ENCODE data around the gene GCAT. TPM values are rescaled to one million over a fixed set of nuclear protein-coding genes. Genes with fewer than 3 reads are reported as not detected.

The GCAT gene
- polyA plus RNA-seq, 1 experiment: 8.9 TPM

Small RNAs within 50 kb of the gene (small RNA-seq; reads per million reads assigned to genes)
- 1.9 reads per million for gene MIR659 (ENCODE audit: insufficient read length, low read depth)

Other genes with a start within 250 kb of the GCAT start
- gene CDC42EP1, start 247.5 kb upstream of the GCAT start, polyA plus RNA-seq (2011; rRNA removed): 13.0 and 18.4 TPM in 2 replicates
- not detected in 2 replicates for gene LGALS2, start 227.8 kb upstream of the GCAT start, polyA plus RNA-seq (2011; rRNA removed)
- gene GGA1, start 199.1 kb upstream of the GCAT start, polyA plus RNA-seq (2011; rRNA removed): 24.7 and 26.1 TPM in 2 replicates
- gene SH3BP1, start 168.3 kb upstream of the GCAT start, polyA plus RNA-seq (2011; rRNA removed): 8.4 and 11.3 TPM in 2 replicates
- 11.7 and 17.7 TPM in 2 replicates for gene PDXP, start 149.2 kb upstream of the GCAT start, polyA plus RNA-seq (2011; rRNA removed)
- 5,926 and 7,935 TPM in 2 replicates for gene LGALS1, start 132.3 kb upstream of the GCAT start, polyA plus RNA-seq (2011; rRNA removed)
- 10.4 and 11.8 TPM in 2 replicates for gene NOL12, start 121.6 kb upstream of the GCAT start, polyA plus RNA-seq (2011; rRNA removed)
- gene TRIOBP, start 110.9 kb upstream of the GCAT start, polyA plus RNA-seq (2011; rRNA removed): 37.0 and 76.4 TPM in 2 replicates
- gene GALR3, start 15.4 kb downstream of the GCAT start, polyA plus RNA-seq (2011; rRNA removed): not detected in 2 replicates
- gene ANKRD54, start 36.4 kb downstream of the GCAT start, polyA plus RNA-seq (2011; rRNA removed): 11.2 and 13.8 TPM in 2 replicates
- gene EIF3L, start 41.5 kb downstream of the GCAT start, polyA plus RNA-seq (2011; rRNA removed): 833 and 867 TPM in 2 replicates
- gene MICALL1, start 98.4 kb downstream of the GCAT start, polyA plus RNA-seq (2011; rRNA removed): 12.1 and 12.9 TPM in 2 replicates
- 0.45 and 0.55 TPM in 2 replicates for gene C22orf23, start 145.7 kb downstream of the GCAT start, polyA plus RNA-seq (2011; rRNA removed)
- 87.4 and 89.8 TPM in 2 replicates for gene POLR2F, start 145.8 kb downstream of the GCAT start, polyA plus RNA-seq (2011; rRNA removed)
- gene SOX10, start 176.6 kb downstream of the GCAT start, polyA plus RNA-seq (2011; rRNA removed): not detected in 2 replicates
- gene PICK1, start 249.5 kb downstream of the GCAT start, polyA plus RNA-seq (2011; rRNA removed): 10.5 and 11.5 TPM in 2 replicates

Measured in AG04450 (cell line).